Esophagus squamous epithelium (tissue), 4 donors: Measurements from ENCODE around the gene DLG4.

Source experiments
- POLR2A ChIP-seq, 4 donors: fragments of 450-650 bp; IDR thresholded peaks; one replicate each; pipeline ENCODE4 v1.6.1; 2017; ENCODE audit warnings: antibody characterized with exemption in 4 of 4, mild to moderate bottlenecking in 4 of 4, moderate library complexity in 3 of 4
- TF ChIP-seq, protein P1 (sequence below), 6 experiments: fragments of 450-650 bp in 4 of 6; fragments of 200-600 bp in 2 of 6; sonication (generic) in 2 of 6; IDR thresholded peaks; one replicate each; pipeline ENCODE4 v1.5.1; 2016 to 2019; ENCODE audit warnings: antibody characterized with exemption in 6 of 6, mild to moderate bottlenecking in 4 of 6, moderate library complexity in 4 of 6

DNA sequence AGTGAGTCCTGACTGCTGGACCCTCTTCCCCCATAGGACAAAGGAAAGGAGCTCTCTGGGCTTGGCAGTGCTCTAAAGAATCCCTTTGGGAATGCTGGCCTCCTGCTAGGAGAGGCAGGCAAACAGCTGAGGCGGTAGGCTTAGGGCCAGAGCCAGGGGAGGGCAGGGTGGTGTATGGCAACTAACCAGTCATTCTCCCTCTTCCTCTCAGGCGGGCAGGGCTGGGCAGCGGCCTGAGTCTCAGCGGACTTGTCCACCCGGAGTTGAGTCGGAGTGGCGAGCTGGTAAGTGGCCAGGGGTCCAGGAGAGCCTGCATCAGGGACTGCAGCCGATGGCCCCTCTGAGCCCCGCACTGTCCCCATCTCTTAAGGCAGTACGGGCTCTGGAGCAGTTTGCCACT, 4.5 kb upstream of the DLG4 start:
- no peak for TF ChIP-seq POLR2A (IDR thresholded peaks at IDR 0.05)
- TF ChIP-seq, protein P1, sequence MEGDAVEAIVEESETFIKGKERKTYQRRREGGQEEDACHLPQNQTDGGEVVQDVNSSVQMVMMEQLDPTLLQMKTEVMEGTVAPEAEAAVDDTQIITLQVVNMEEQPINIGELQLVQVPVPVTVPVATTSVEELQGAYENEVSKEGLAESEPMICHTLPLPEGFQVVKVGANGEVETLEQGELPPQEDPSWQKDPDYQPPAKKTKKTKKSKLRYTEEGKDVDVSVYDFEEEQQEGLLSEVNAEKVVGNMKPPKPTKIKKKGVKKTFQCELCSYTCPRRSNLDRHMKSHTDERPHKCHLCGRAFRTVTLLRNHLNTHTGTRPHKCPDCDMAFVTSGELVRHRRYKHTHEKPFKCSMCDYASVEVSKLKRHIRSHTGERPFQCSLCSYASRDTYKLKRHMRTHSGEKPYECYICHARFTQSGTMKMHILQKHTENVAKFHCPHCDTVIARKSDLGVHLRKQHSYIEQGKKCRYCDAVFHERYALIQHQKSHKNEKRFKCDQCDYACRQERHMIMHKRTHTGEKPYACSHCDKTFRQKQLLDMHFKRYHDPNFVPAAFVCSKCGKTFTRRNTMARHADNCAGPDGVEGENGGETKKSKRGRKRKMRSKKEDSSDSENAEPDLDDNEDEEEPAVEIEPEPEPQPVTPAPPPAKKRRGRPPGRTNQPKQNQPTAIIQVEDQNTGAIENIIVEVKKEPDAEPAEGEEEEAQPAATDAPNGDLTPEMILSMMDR (IDR thresholded peaks at IDR 0.05) = no peak
